H1 (cell line): ENCODE data around the gene BRCC3.

Source experiments
- POLR2A ChIP-seq, 2 experiments: IDR thresholded peaks; 1 replicate in 1 of 2; 2 replicates in 1 of 2; pipeline ENCODE4 v1.6.1; 2011; ENCODE audit warnings: low read depth in 2 of 2, low read length in 2 of 2, mild to moderate bottlenecking in 2 of 2; ENCODE audit errors: control extremely low read depth in 1 of 2
- TAF1 ChIP-seq: IDR thresholded peaks from 2 replicates; pipeline ENCODE4 v1.6.1; 2011; ENCODE audit warnings: mild to moderate bottlenecking, low read depth, low read length
- YY1 ChIP-seq: IDR thresholded peaks from 2 replicates; pipeline ENCODE4 v1.6.1; 2011; ENCODE audit warnings: low read depth, mild to moderate bottlenecking, low read length
- TF ChIP-seq, protein P1 (sequence below), 3 experiments: IDR thresholded peaks; 1 replicate in 2 of 3; 2 replicates in 1 of 3; pipeline versions ENCODE4 v1.5.1 to v1.6.1; 2011; ENCODE audit warnings: low read length in 3 of 3, mild to moderate bottlenecking in 3 of 3, inconsistent platforms in 2 of 3, low read depth in 1 of 3, moderate library complexity in 1 of 3; ENCODE audit not compliant: insufficient read depth in 1 of 3; ENCODE audit errors: control extremely low read depth in 1 of 3

DNA sequence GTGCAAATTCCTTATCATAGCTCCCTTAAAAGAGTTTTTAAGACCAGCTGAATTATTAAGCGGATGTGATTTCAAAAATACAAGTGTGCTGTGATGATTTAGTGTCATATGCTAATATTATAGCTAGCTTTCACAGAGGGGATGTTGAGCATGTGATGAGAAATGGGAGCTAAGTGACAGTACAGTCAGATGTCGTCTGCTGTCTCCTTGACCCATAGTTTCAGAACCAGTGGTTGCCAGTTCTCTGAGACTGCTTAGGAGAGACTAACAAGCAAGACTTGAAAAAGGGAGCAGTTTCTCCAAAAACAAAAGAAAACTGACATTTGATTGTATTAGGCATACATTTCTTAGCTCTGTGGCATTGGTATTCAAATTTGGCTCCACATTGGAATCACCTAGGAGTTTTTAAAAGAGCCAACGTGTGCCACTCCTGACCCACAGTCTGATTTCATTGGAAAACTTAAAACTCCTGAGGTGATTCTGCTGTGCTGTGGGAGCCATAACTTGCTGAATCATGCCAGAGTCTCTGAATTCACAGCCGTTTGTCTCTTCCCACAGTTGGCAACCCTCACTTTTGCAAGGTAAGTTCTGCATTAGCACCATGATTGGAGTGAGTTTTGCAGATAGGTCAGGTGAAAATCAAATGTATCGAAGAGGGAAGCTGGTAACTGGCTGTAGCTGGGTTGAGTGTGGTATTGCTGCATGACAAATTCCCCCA is 24.3 kb upstream of the BRCC3 start:
- TF ChIP-seq YY1 = no peak
- no peak for TF ChIP-seq POLR2A (IDR thresholded peaks at IDR 0.05; ENCODE audit: control extremely low read depth in 1 of 2, low read depth in 2 of 2, low read length in 2 of 2)
- TF ChIP-seq, protein P1, sequence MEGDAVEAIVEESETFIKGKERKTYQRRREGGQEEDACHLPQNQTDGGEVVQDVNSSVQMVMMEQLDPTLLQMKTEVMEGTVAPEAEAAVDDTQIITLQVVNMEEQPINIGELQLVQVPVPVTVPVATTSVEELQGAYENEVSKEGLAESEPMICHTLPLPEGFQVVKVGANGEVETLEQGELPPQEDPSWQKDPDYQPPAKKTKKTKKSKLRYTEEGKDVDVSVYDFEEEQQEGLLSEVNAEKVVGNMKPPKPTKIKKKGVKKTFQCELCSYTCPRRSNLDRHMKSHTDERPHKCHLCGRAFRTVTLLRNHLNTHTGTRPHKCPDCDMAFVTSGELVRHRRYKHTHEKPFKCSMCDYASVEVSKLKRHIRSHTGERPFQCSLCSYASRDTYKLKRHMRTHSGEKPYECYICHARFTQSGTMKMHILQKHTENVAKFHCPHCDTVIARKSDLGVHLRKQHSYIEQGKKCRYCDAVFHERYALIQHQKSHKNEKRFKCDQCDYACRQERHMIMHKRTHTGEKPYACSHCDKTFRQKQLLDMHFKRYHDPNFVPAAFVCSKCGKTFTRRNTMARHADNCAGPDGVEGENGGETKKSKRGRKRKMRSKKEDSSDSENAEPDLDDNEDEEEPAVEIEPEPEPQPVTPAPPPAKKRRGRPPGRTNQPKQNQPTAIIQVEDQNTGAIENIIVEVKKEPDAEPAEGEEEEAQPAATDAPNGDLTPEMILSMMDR (IDR thresholded peaks at IDR 0.05; ENCODE audit: control extremely low read depth in 1 of 3, insufficient read depth in 1 of 3, low read depth in 1 of 3, low read length in 3 of 3) = no peak
- no peak for TF ChIP-seq TAF1
